ENCODE data around the gene BCAS3. TPM values are rescaled to one million over a fixed set of nuclear protein-coding genes. Genes with fewer than 3 reads are reported as not detected.

The BCAS3 gene
- total and polyA plus RNA-seq, 2 experiments from 2014 or later = 18.0 to 20.2 TPM

DNA sequence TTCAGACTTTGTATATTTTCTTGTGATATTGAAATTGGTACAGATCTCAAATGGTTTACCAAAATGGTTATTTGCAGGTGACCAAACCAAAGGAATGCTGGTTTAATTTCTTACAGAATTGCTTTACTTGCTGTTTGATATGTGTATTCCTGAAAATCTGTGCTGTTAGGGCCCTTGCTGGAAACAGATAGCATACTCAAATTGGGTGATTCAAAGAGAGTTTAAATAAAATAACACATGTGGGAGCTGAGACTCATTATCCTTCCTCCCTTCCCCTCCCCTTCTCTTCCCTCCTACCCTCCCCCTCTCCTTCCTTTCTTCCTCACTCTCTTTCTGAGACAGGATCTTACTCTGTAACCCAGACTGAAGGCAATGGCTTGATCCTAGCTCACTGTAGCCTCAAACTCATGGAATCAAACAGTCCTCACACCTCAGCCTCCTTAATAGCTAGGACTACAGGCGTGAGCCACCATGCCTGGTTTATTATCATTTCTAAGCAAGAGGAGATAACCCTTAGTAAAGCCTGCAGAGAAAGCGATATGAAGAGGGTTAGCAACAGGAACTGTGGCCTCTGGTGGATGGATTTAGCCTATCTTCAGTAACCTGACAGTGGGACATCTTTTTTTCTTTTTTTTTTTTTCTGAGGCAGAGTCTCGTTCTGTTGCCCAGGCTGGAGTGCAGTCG is 141.9 kb downstream of the BCAS3 start:
- Histone ChIP-seq H3K9me2 (ENCODE audit: insufficient read depth) (no peaks in the 10 kb centered on the region), H3F3A (ENCODE audit: insufficient read depth) (peaks cover 15% of the 10 kb centered on the region), H4K20me1 (ENCODE audit: insufficient read depth) (no peaks in the 10 kb centered on the region), H2AFZ (no peak overlapping the region), H3K4me3 (no peak overlapping the region), H3K9me3 (ENCODE audit: low read depth) (no peaks in the 10 kb centered on the region), H3K9ac (no peak overlapping the region), H3K27ac (no peak overlapping the region), H3K4me2 (ENCODE audit: unreplicated experiment) (no peak overlapping the region), H3K36me3 (ENCODE audit: low read depth) (no peaks in the 10 kb centered on the region), H3K79me2 (ENCODE audit: insufficient read depth) (no peaks in the 10 kb centered on the region), H3K4me1 (ENCODE audit: insufficient read depth) (peaks cover 14% of the 10 kb centered on the region), H3K27me3 (replicated peaks; ENCODE audit: insufficient read depth) (no peaks in the 10 kb centered on the region)
- in situ Hi-C loops (cut with MboI) = no loop called here
- TF ChIP-seq EZH2 (IDR thresholded peaks at IDR 0.05; ENCODE audit: insufficient read depth, poor library complexity, severe bottlenecking) (no peak), EZH2phosphoT487 (IDR thresholded peaks at IDR 0.05; ENCODE audit: insufficient read depth, low read depth) (no peak)
- no peak for DNase-seq
- WGBS, 2 experiments (ENCODE audit: low coverage in 1 of 2, low lambda C conversion rate in 2 of 2, missing lambda C conversion rate in 2 of 2) = 96 to 99% methylated on average over 4 of the region's 4 CpGs

DNA sequence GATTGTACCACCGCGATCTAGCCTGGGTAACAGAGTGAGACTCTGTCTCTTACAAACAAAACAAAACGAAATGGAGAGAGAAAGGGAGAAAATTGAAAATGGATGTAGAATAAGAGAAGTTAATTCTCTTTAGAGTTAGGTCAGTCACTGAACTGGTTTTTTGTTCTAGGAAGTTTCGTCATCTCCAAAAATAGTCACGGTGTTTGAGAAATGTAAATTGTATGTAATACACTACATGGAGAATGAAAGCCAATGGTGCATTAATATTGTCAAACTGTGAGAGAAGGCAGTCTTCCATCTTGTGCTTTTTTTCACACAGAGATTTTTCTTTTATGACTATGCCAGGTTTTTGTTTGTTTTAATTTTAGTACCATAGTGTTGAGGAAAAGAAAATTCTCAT is 145.9 kb downstream of the BCAS3 start:
- Histone ChIP-seq H2AFZ (no peak overlapping the region), H3K36me3 (ENCODE audit: low read depth) (no peaks in the 10 kb centered on the region), H3K9me3 (ENCODE audit: low read depth) (no peaks in the 10 kb centered on the region), H3K4me1 (ENCODE audit: insufficient read depth) (no peaks in the 10 kb centered on the region), H3K4me2 (ENCODE audit: unreplicated experiment) (no peak overlapping the region), H3K27me3 (replicated peaks; ENCODE audit: insufficient read depth) (no peaks in the 10 kb centered on the region), H3F3A (ENCODE audit: insufficient read depth) (no peaks in the 10 kb centered on the region), H3K27ac (no peak overlapping the region), H3K79me2 (ENCODE audit: insufficient read depth) (no peaks in the 10 kb centered on the region), H3K9me2 (ENCODE audit: insufficient read depth) (no peaks in the 10 kb centered on the region), H4K20me1 (ENCODE audit: insufficient read depth) (no peaks in the 10 kb centered on the region), H3K9ac (no peak overlapping the region), H3K4me3 (no peak overlapping the region)
- in situ Hi-C loops (cut with MboI) = no loop called here
- TF ChIP-seq EZH2 (IDR thresholded peaks at IDR 0.05; ENCODE audit: insufficient read depth, poor library complexity, severe bottlenecking) (no peak), EZH2phosphoT487 (IDR thresholded peaks at IDR 0.05; ENCODE audit: insufficient read depth, low read depth) (no peak)
- DNase-seq = no peak
- WGBS, 2 experiments (ENCODE audit: low coverage in 1 of 2, low lambda C conversion rate in 2 of 2, missing lambda C conversion rate in 2 of 2) = 94 to 97% methylated on average over 5 of the region's 5 CpGs

DNA sequence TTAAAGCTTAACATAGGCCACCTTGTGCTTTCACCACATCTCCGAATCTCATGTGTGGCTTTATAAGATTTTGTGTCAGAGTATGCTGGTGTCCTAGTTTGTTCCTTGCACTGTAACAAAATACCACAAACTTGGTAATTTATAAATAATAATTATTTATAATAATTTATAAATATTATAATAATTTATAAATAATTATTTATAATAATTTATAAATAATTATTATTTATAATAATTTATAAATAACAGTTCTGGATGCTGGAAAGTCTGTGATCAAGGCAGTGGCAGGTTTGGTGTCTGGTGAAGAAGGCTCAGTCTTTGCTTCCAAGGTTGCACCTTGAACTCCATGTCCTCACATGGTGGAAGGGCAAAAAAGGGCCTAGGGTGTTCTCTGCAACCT is 147.7 kb downstream of the BCAS3 start:
- DNase-seq = no peak
- H3K36me3 ChIP-seq (ENCODE audit: low read depth) = no peaks in the 10 kb centered on the region
- no peaks in the 10 kb centered on the region for H3K4me1 ChIP-seq (ENCODE audit: insufficient read depth)
- no peaks in the 10 kb centered on the region for H3K9me2 ChIP-seq (ENCODE audit: insufficient read depth)
- no peaks in the 10 kb centered on the region for H3K9me3 ChIP-seq (ENCODE audit: low read depth)
- no peak overlapping the region for H3K9ac ChIP-seq
- H3K4me3 ChIP-seq = no peak overlapping the region
- H2AFZ ChIP-seq = no peak overlapping the region
- H3F3A ChIP-seq (ENCODE audit: insufficient read depth) = no peaks in the 10 kb centered on the region
- H3K79me2 ChIP-seq (ENCODE audit: insufficient read depth) = no peaks in the 10 kb centered on the region
- H3K27me3 ChIP-seq (replicated peaks; ENCODE audit: insufficient read depth) = no peaks in the 10 kb centered on the region
- in situ Hi-C loops (cut with MboI) = no loop called here
- TF ChIP-seq EZH2 (IDR thresholded peaks at IDR 0.05; ENCODE audit: insufficient read depth, poor library complexity, severe bottlenecking) (no peak), EZH2phosphoT487 (IDR thresholded peaks at IDR 0.05; ENCODE audit: insufficient read depth, low read depth) (no peak)
- H3K27ac ChIP-seq = no peak overlapping the region
- no peaks in the 10 kb centered on the region for H4K20me1 ChIP-seq (ENCODE audit: insufficient read depth)
- no peak overlapping the region for H3K4me2 ChIP-seq (ENCODE audit: unreplicated experiment)
- WGBS, 2 experiments (ENCODE audit: low coverage in 1 of 2, low lambda C conversion rate in 2 of 2, missing lambda C conversion rate in 2 of 2) = 94 to 100% methylated on average over 1 of the region's 1 CpG

DNA sequence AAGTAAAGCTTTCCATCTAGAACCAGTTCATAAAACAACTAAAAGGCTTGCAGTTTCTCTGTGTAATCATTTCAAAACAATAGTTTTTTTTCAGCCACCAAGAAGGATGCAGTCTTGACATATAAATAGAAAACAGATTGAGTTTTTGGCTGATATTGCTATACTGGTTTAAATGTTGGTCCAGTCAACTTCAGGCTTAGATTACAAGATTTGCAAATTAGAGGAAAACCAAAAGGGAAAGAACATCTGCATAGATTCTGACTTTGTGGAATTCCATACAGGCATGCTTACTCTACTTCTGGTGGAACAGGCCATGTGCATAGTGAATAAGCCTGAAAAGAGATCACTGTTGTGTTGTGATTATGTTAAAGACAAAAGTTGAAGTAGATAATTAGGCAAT is 150.3 kb downstream of the BCAS3 start:
- Histone ChIP-seq H3K4me2 (ENCODE audit: unreplicated experiment) (no peak overlapping the region), H4K20me1 (ENCODE audit: insufficient read depth) (no peaks in the 10 kb centered on the region), H3K4me3 (no peak overlapping the region), H3K79me2 (ENCODE audit: insufficient read depth) (no peaks in the 10 kb centered on the region), H3K9me3 (ENCODE audit: low read depth) (no peaks in the 10 kb centered on the region), H3K9me2 (ENCODE audit: insufficient read depth) (no peaks in the 10 kb centered on the region), H3F3A (ENCODE audit: insufficient read depth) (no peaks in the 10 kb centered on the region), H3K4me1 (ENCODE audit: insufficient read depth) (no peaks in the 10 kb centered on the region), H3K9ac (no peak overlapping the region), H2AFZ (no peak overlapping the region), H3K36me3 (ENCODE audit: low read depth) (no peaks in the 10 kb centered on the region), H3K27ac (no peak overlapping the region), H3K27me3 (replicated peaks; ENCODE audit: insufficient read depth) (no peaks in the 10 kb centered on the region)
- TF ChIP-seq EZH2phosphoT487 (IDR thresholded peaks at IDR 0.05; ENCODE audit: insufficient read depth, low read depth) (no peak), EZH2 (IDR thresholded peaks at IDR 0.05; ENCODE audit: insufficient read depth, poor library complexity, severe bottlenecking) (no peak)
- DNase-seq = no peak
- in situ Hi-C loops (cut with MboI) = no loop called here

DNA sequence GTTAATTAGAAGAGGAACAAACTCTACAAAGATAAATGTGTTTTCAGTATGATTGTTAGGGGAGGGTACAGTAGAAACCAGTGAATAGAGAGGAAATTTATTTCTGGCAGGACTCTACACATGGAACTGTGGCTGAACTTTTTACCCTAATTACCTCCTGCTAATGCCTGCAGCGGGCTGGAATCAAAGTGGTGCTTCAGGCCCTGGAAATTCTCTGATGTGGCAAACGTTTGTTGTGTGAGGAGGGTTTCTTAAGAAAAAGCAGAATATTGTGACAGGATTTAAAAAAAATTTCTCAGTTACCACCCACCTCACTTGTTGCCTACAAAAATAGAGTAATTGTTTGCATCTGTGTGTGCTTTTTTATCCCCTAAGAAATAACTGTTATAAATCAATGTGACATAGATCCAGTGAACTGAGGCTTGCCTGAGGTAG is 154.5 kb downstream of the BCAS3 start:
- no peak overlapping the region for H3K4me3 ChIP-seq
- DNase-seq = no peak
- TF ChIP-seq EZH2phosphoT487 (IDR thresholded peaks at IDR 0.05; ENCODE audit: insufficient read depth, low read depth) (no peak), EZH2 (IDR thresholded peaks at IDR 0.05; ENCODE audit: insufficient read depth, poor library complexity, severe bottlenecking) (no peak)
- no peaks in the 10 kb centered on the region for H3K9me3 ChIP-seq (ENCODE audit: low read depth)
- in situ Hi-C loops (cut with MboI) = no loop called here
- H2AFZ ChIP-seq = no peak overlapping the region
- H3K36me3 ChIP-seq (ENCODE audit: low read depth) = no peaks in the 10 kb centered on the region
- no peaks in the 10 kb centered on the region for H3K27me3 ChIP-seq (replicated peaks; ENCODE audit: insufficient read depth)
- H3K9me2 ChIP-seq (ENCODE audit: insufficient read depth) = no peaks in the 10 kb centered on the region
- no peaks in the 10 kb centered on the region for H3K79me2 ChIP-seq (ENCODE audit: insufficient read depth)
- H3K27ac ChIP-seq = no peak overlapping the region
- no peaks in the 10 kb centered on the region for H3F3A ChIP-seq (ENCODE audit: insufficient read depth)
- no peaks in the 10 kb centered on the region for H3K4me1 ChIP-seq (ENCODE audit: insufficient read depth)
- no peaks in the 10 kb centered on the region for H4K20me1 ChIP-seq (ENCODE audit: insufficient read depth)
- no peak overlapping the region for H3K9ac ChIP-seq
- H3K4me2 ChIP-seq (ENCODE audit: unreplicated experiment) = no peak overlapping the region
- 38 to 45% methylated on average over 2 of the region's 2 CpGs for WGBS, 2 experiments (ENCODE audit: low coverage in 1 of 2, low lambda C conversion rate in 2 of 2, missing lambda C conversion rate in 2 of 2)
